ENCODE data around the gene PKP4. TPM values are rescaled to one million over a fixed set of nuclear protein-coding genes. Genes with fewer than 3 reads are reported as not detected.

PKP4 gene
- total and polyA plus RNA-seq, 2 donors (not counting 1 experiment from before 2014, with no cell fraction given) = 2.0 to 13.3 TPM

GRCh38 chr2:158486150-158486969 lies 29.6 kb downstream of the PKP4 start:
- no peak overlapping the region for H3K27ac ChIP-seq (ENCODE audit: low read length in 2 of 2)
- Mint-ChIP-seq H3K9me3 (ENCODE audit: insufficient read depth) (no peaks in the 10 kb centered on the region), H3K27me3 (no peaks in the 10 kb centered on the region), H3K4me1 (no peaks in the 10 kb centered on the region), H3K4me3 (no peak overlapping the region), H3K27ac (no peak overlapping the region)
- H3K27me3 ChIP-seq (replicated peaks in 1 of 4; ENCODE audit: control extremely low read depth in 1 of 4, control insufficient read depth in 3 of 4, insufficient read depth in 4 of 4, low read length in 3 of 4) = no peaks in the 10 kb centered on the region
- H2AFZ ChIP-seq (ENCODE audit: insufficient read depth, low read depth, low read length, poor library complexity, severe bottlenecking) = no peak overlapping the region
- CTCF ChIA-PET = no interaction called here
- H3K36me3 ChIP-seq (replicated peaks in 1 of 2; ENCODE audit: control extremely low read depth in 1 of 2, control insufficient read depth in 1 of 2, extremely low read depth in 1 of 2, insufficient read depth in 2 of 2, low read length in 1 of 2) = no peaks in the 10 kb centered on the region
- TF ChIP-seq CTCF (IDR thresholded peaks at IDR 0.05) (no peak), EZH2 (IDR thresholded peaks at IDR 0.05; ENCODE audit: borderline replicate concordance, insufficient read depth, low read depth, low read length, poor library complexity, severe bottlenecking) (no peak)
- no peaks in the 10 kb centered on the region for H3K9me3 ChIP-seq (ENCODE audit: control extremely low read depth in 1 of 3, control insufficient read depth in 2 of 3, insufficient read depth in 1 of 3, low read length in 2 of 3)
- H4K20me1 ChIP-seq (ENCODE audit: control insufficient read depth, insufficient read depth, low read length, poor library complexity, severe bottlenecking) = no peaks in the 10 kb centered on the region
- H3K4me2 ChIP-seq (replicated peaks; ENCODE audit: low read depth, low read length, poor library complexity, severe bottlenecking) = no peak overlapping the region
- H3K79me2 ChIP-seq (ENCODE audit: control insufficient read depth, insufficient read depth, low read length) = no peaks in the 10 kb centered on the region
- no peak for DNase-seq
- no peak overlapping the region for H3K9ac ChIP-seq (ENCODE audit: low read length)
- POLR2A ChIA-PET = no interaction called here
- ATAC-seq (ENCODE audit: low read depth) = no peak
- H3K4me3 ChIP-seq (ENCODE audit: control extremely low read depth in 1 of 5, extremely low read depth in 1 of 5, insufficient read depth in 1 of 5, low read depth in 2 of 5, low read length in 4 of 5) = no peak overlapping the region
- intact Hi-C loops (cut with micrococcal nuclease) = no loop called here
- no peaks in the 10 kb centered on the region for H3K4me1 ChIP-seq (ENCODE audit: control insufficient read depth in 2 of 2, insufficient read depth in 2 of 2, low read length in 2 of 2)
- no CpG with 5 or more reads among the region's 3 CpGs for WGBS (ENCODE audit: insufficient coverage)

- no peaks in the 10 kb centered on the region for H3K9me3 ChIP-seq (ENCODE audit: control extremely low read depth in 1 of 3, control insufficient read depth in 2 of 3, insufficient read depth in 1 of 3, low read length in 2 of 3)
- intact Hi-C loops (cut with micrococcal nuclease) = no loop called here
- Mint-ChIP-seq H3K9me3 (ENCODE audit: insufficient read depth) (no peaks in the 10 kb centered on the region), H3K4me3 (no peak overlapping the region), H3K27ac (no peak overlapping the region), H3K27me3 (no peaks in the 10 kb centered on the region), H3K4me1 (no peaks in the 10 kb centered on the region)
- no peaks in the 10 kb centered on the region for H3K27me3 ChIP-seq (replicated peaks in 1 of 4; ENCODE audit: control extremely low read depth in 1 of 4, control insufficient read depth in 3 of 4, insufficient read depth in 4 of 4, low read length in 3 of 4)
- DNase-seq = no peak
- no peaks in the 10 kb centered on the region for H4K20me1 ChIP-seq (ENCODE audit: control insufficient read depth, insufficient read depth, low read length, poor library complexity, severe bottlenecking)
- CTCF ChIA-PET = no interaction called here
- POLR2A ChIA-PET = no interaction called here
- H3K9ac ChIP-seq (ENCODE audit: low read length) = no peak overlapping the region
- no peak overlapping the region for H2AFZ ChIP-seq (ENCODE audit: insufficient read depth, low read depth, low read length, poor library complexity, severe bottlenecking)
- H3K79me2 ChIP-seq (ENCODE audit: control insufficient read depth, insufficient read depth, low read length) = no peaks in the 10 kb centered on the region
- H3K4me1 ChIP-seq (ENCODE audit: control insufficient read depth in 2 of 2, insufficient read depth in 2 of 2, low read length in 2 of 2) = no peaks in the 10 kb centered on the region
- ATAC-seq (ENCODE audit: low read depth) = no peak
- no CpG with 5 or more reads among the region's 5 CpGs for WGBS (ENCODE audit: insufficient coverage)
- H3K36me3 ChIP-seq (replicated peaks in 1 of 2; ENCODE audit: control extremely low read depth in 1 of 2, control insufficient read depth in 1 of 2, extremely low read depth in 1 of 2, insufficient read depth in 2 of 2, low read length in 1 of 2) = no peaks in the 10 kb centered on the region
- no peak for TF ChIP-seq CTCF (IDR thresholded peaks at IDR 0.05)
- no peak overlapping the region for H3K27ac ChIP-seq (ENCODE audit: low read length in 2 of 2)
- no peak overlapping the region for H3K4me3 ChIP-seq (ENCODE audit: control extremely low read depth in 1 of 5, extremely low read depth in 1 of 5, insufficient read depth in 1 of 5, low read depth in 2 of 5, low read length in 4 of 5)
- no peak overlapping the region for H3K4me2 ChIP-seq (replicated peaks; ENCODE audit: low read depth, low read length, poor library complexity, severe bottlenecking)
Observed at GRCh38 chr2:158486970-158487325, 30.2 kb downstream of the PKP4 start.
